Stimulated activated naive CD8-positive, alpha-beta T cell treated with anti-CD3 and anti-CD28 coated beads, Interleukin-15, Interleukin-2, amounts not matched to agents 100 ng/mL and 50 ng/mL, for 24 hours (primary cell): ENCODE results near the gene RNF144A.
"Not testable (repeated sequence)": the region's sequence is repeated elsewhere in the genome, so short reads cannot be mapped to it uniquely, and the experiment has no call there.

Experiments
- H3K27ac Mint-ChIP-seq: one replicate; pipeline ENCODE4 v1.8.0; 2021; ENCODE audit warnings: mild to moderate bottlenecking, mixed read lengths
- H3K27me3 Mint-ChIP-seq: one replicate; pipeline ENCODE4 v1.8.0; 2021; ENCODE audit warnings: mixed read lengths
- H3K36me3 Mint-ChIP-seq: one replicate; pipeline ENCODE4 v1.8.0; 2021; ENCODE audit warnings: low read depth, mixed read lengths
- H3K4me1 Mint-ChIP-seq: one replicate; pipeline ENCODE4 v1.8.0; 2021; ENCODE audit warnings: low read depth, mixed read lengths
- H3K4me3 Mint-ChIP-seq: one replicate; pipeline ENCODE4 v1.8.0; 2021; ENCODE audit warnings: mild to moderate bottlenecking, mixed read lengths
- H3K9me3 Mint-ChIP-seq: one replicate; pipeline ENCODE4 v1.8.0; 2021; ENCODE audit warnings: mixed read lengths

The RNF144A gene

GRCh38 chr2:6888724-6889123 lies 28.5 kb upstream of the RNF144A start:
- H3K9me3 Mint-ChIP-seq = no peaks in the 10 kb centered on the region
- H3K27ac Mint-ChIP-seq = peak overlapping the region; percentile 32
- no peaks in the 10 kb centered on the region for H3K36me3 Mint-ChIP-seq
- no peak overlapping the region for H3K4me3 Mint-ChIP-seq
- H3K4me1 Mint-ChIP-seq = no peaks in the 10 kb centered on the region
- no peaks in the 10 kb centered on the region for H3K27me3 Mint-ChIP-seq

- no peak overlapping the region for H3K4me3 Mint-ChIP-seq
- H3K4me1 Mint-ChIP-seq = peaks cover 13% of the 10 kb centered on the region
- peaks cover 4% of the 10 kb centered on the region for H3K36me3 Mint-ChIP-seq
- no peak overlapping the region for H3K27ac Mint-ChIP-seq
- no peaks in the 10 kb centered on the region for H3K27me3 Mint-ChIP-seq
- H3K9me3 Mint-ChIP-seq = no peaks in the 10 kb centered on the region
These were observed 23.2 kb upstream of the RNF144A start for GRCh38 chr2:6893876-6894482.

- no peaks in the 10 kb centered on the region for H3K9me3 Mint-ChIP-seq
- H3K36me3 Mint-ChIP-seq = peaks cover 16% of the 10 kb centered on the region
- peaks cover 13% of the 10 kb centered on the region for H3K4me1 Mint-ChIP-seq
- no peaks in the 10 kb centered on the region for H3K27me3 Mint-ChIP-seq
- H3K27ac Mint-ChIP-seq = peak overlapping the region; percentile 83
- H3K4me3 Mint-ChIP-seq = no peak overlapping the region
These were observed 20.1 kb upstream of the RNF144A start for GRCh38 chr2:6896930-6897759.

GRCh38 chr2:6902581-6902980 lies 14.6 kb upstream of the RNF144A start:
- H3K27ac Mint-ChIP-seq, H3K4me3 Mint-ChIP-seq, H3K27me3 Mint-ChIP-seq, H3K9me3 Mint-ChIP-seq: not testable (repeated sequence)
- peaks cover 28% of the 10 kb centered on the region for H3K4me1 Mint-ChIP-seq
- H3K36me3 Mint-ChIP-seq = peaks cover 25% of the 10 kb centered on the region

GRCh38 chr2:6905668-6906067 lies 11.5 kb upstream of the RNF144A start:
- peaks cover 56% of the 10 kb centered on the region for H3K4me1 Mint-ChIP-seq
- H3K36me3 Mint-ChIP-seq = peaks cover 38% of the 10 kb centered on the region
- H3K4me3 Mint-ChIP-seq = no peak overlapping the region
- peaks cover 10% of the 10 kb centered on the region for H3K9me3 Mint-ChIP-seq
- H3K27ac Mint-ChIP-seq = no peak overlapping the region
- H3K27me3 Mint-ChIP-seq = no peaks in the 10 kb centered on the region

GRCh38 chr2:6906165-6906741 lies 11.0 kb upstream of the RNF144A start:
- Mint-ChIP-seq H3K36me3 (peaks cover 41% of the 10 kb centered on the region), H3K27me3 (no peaks in the 10 kb centered on the region), H3K9me3 (peaks cover 10% of the 10 kb centered on the region), H3K4me3 (peak overlapping the region; percentile 8), H3K27ac (peak overlapping the region; percentile 61), H3K4me1 (peaks cover 62% of the 10 kb centered on the region)

- peak overlapping the region; percentile 95 for H3K27ac Mint-ChIP-seq
- peaks cover 10% of the 10 kb centered on the region for H3K9me3 Mint-ChIP-seq
- H3K4me1 Mint-ChIP-seq = peaks cover 83% of the 10 kb centered on the region
These were observed 8.9 kb upstream of the RNF144A start for GRCh38 chr2:6908291-6908690.

GRCh38 chr2:6909431-6910385 lies 7.5 kb upstream of the RNF144A start:
- H3K27me3 Mint-ChIP-seq = no peaks in the 10 kb centered on the region
- peak overlapping the region; percentile 95 for H3K27ac Mint-ChIP-seq
- H3K4me3 Mint-ChIP-seq = peak overlapping the region; percentile 74
- peaks cover 96% of the 10 kb centered on the region for H3K4me1 Mint-ChIP-seq
- H3K36me3 Mint-ChIP-seq = peaks cover 37% of the 10 kb centered on the region
- H3K9me3 Mint-ChIP-seq = peaks cover 7% of the 10 kb centered on the region

More at GRCh38 chr2:6908291-6908690, 8.9 kb upstream of the RNF144A start:
- H3K27me3 Mint-ChIP-seq = no peaks in the 10 kb centered on the region
- H3K4me3 Mint-ChIP-seq = no peak overlapping the region
- H3K36me3 Mint-ChIP-seq = peaks cover 41% of the 10 kb centered on the region

- Mint-ChIP-seq H3K4me1 (peaks cover 98% of the 10 kb centered on the region), H3K4me3 (peak overlapping the region; percentile 69), H3K27ac (peak overlapping the region; percentile 87), H3K36me3 (peaks cover 37% of the 10 kb centered on the region), H3K9me3 (peaks cover 7% of the 10 kb centered on the region), H3K27me3 (no peaks in the 10 kb centered on the region)
These were observed 5.5 kb upstream of the RNF144A start for GRCh38 chr2:6911721-6912120.

GRCh38 chr2:6913415-6914157 lies 3.6 kb upstream of the RNF144A start:
- Mint-ChIP-seq H3K36me3 (peaks cover 26% of the 10 kb centered on the region), H3K4me1 (peaks cover 84% of the 10 kb centered on the region), H3K4me3 (peak overlapping the region; percentile 69), H3K9me3 (no peaks in the 10 kb centered on the region), H3K27ac (peak overlapping the region; percentile 86), H3K27me3 (no peaks in the 10 kb centered on the region)

- Mint-ChIP-seq H3K9me3 (no peaks in the 10 kb centered on the region), H3K36me3 (peaks cover 27% of the 10 kb centered on the region), H3K27me3 (no peaks in the 10 kb centered on the region), H3K4me3 (no peak overlapping the region), H3K27ac (peak overlapping the region; percentile 67), H3K4me1 (peaks cover 83% of the 10 kb centered on the region)
These were observed 2.4 kb upstream of the RNF144A start for GRCh38 chr2:6914828-6915227.

- peaks cover 23% of the 10 kb centered on the region for H3K36me3 Mint-ChIP-seq
- H3K27me3 Mint-ChIP-seq = no peaks in the 10 kb centered on the region
- H3K27ac Mint-ChIP-seq = peak overlapping the region; percentile 67
- no peaks in the 10 kb centered on the region for H3K9me3 Mint-ChIP-seq
- peaks cover 83% of the 10 kb centered on the region for H3K4me1 Mint-ChIP-seq
- H3K4me3 Mint-ChIP-seq = no peak overlapping the region
These were observed 1.8 kb upstream of the RNF144A start for GRCh38 chr2:6915399-6915798.

- no peaks in the 10 kb centered on the region for H3K9me3 Mint-ChIP-seq
- no peaks in the 10 kb centered on the region for H3K27me3 Mint-ChIP-seq
- H3K36me3 Mint-ChIP-seq = peaks cover 20% of the 10 kb centered on the region
- peak overlapping the region; percentile 81 for H3K4me3 Mint-ChIP-seq
- peak overlapping the region; percentile 37 for H3K27ac Mint-ChIP-seq
- peaks cover 81% of the 10 kb centered on the region for H3K4me1 Mint-ChIP-seq
These were observed 988 bp upstream of the RNF144A start for GRCh38 chr2:6916224-6916623.

- Mint-ChIP-seq H3K27me3 (no peaks in the 10 kb centered on the region), H3K4me3 (peak overlapping the region; percentile 81), H3K36me3 (peaks cover 16% of the 10 kb centered on the region), H3K4me1 (peaks cover 81% of the 10 kb centered on the region), H3K9me3 (no peaks in the 10 kb centered on the region), H3K27ac (peak overlapping the region; percentile 83)
These were observed 509 bp upstream of the RNF144A start for GRCh38 chr2:6916736-6917070.
